DND-41 (cell line): ENCODE results near the gene NR5A2.

Source experiments
- CTCF ChIP-seq: IDR thresholded peaks from 2 replicates; pipeline ENCODE4 v1.5.1; 2012; ENCODE audit warnings: borderline replicate concordance, low read length, moderate library complexity, mild to moderate bottlenecking; ENCODE audit not compliant: poor library complexity, severe bottlenecking; ENCODE audit errors: extremely low read depth
- EZH2 ChIP-seq: IDR thresholded peaks from 3 replicates; pipeline ENCODE4 v1.6.1; 2012; ENCODE audit warnings: borderline replicate concordance, low read depth, mild to moderate bottlenecking, moderate library complexity, low read length, inconsistent platforms; ENCODE audit not compliant: severe bottlenecking

DNA sequence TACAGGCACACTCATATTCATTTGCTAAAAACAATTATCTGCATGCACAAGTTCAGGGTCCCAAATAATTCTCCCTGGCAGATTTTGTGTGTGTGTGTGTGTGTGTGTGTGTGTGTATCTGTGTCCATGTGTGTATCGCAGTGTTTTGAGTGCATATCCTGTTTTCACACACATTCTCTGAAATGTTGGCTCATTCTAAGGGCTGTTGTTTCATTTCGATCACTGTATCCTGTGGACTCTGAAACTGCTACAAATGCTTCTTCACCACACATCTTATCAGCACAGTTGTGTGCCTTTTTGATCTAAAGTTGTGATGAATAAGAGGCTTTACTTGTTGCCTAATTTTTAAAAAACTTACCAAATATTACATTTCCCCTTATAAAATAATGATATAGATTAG, 34.6 kb downstream of the NR5A2 start:
- TF ChIP-seq CTCF, result no peak
- no peak for TF ChIP-seq EZH2
